Hindlimb muscle (tissue), 1 donor: ENCODE results near the gene HOXA5. TPM values are rescaled to one million over a fixed set of nuclear protein-coding genes. Genes with fewer than 3 reads are reported as not detected.

ENCODE experiments used
- DNase-seq: peaks from one replicate; pipeline ENCODE4 v3.0.0-alpha.2; 2013
- polyA plus RNA-seq: library from polyadenylated mRNA; unstranded; fragments of 120-200 nt; gene quantifications from one replicate; pipeline ENCODE4 v1.2.1, GENCODE V29; 2013; ENCODE audit not compliant: insufficient read length

Gene HOXA5
- polyA plus RNA-seq, 1 donor, result 7.0 TPM

GRCh38 chr7:27093184-27093895 is 50.1 kb downstream of the HOXA5 start:
- no peak for DNase-seq

- DNase-seq, result no peak
These were observed 50.7 kb downstream of the HOXA5 start for GRCh38 chr7:27092819-27093110.

- no peak for DNase-seq
These were observed 51.3 kb downstream of the HOXA5 start for GRCh38 chr7:27091941-27092818.

DNA sequence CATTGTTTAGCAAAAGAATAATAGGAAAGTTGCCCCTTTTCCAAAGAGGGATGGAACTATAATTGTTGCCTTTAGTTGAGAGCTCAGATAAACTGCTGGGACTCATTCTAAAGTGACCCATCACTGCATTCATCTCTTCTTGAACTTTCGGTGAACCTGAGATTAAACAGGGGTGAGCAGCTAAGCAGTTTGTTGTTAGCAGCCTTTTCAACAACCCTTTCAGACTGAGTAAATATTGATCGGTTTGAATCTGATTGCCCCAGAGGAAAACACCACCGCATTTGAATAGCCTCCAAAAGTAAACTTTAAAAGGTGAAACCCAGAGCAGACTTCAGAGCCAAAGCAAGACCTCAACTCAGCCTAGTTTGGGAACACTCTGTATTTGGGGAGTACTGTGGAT is 52.4 kb downstream of the HOXA5 start:
- DNase-seq, result no peak

Other genes with a start within 250 kb of the HOXA5 start
- 0.50 TPM for gene HOXA1, start 47.7 kb downstream of the HOXA5 start, polyA plus RNA-seq
- 0.99 TPM for gene HOXA2, start 41.0 kb downstream of the HOXA5 start, polyA plus RNA-seq
- gene HOXA4, start 12.9 kb downstream of the HOXA5 start, polyA plus RNA-seq, result 24.6 TPM
- 5.6 TPM for gene HOXA6, start 4.1 kb upstream of the HOXA5 start, polyA plus RNA-seq
- gene HOXA3, start 8.9 kb upstream of the HOXA5 start, polyA plus RNA-seq, result 11.2 TPM
- 13.5 TPM for gene HOXA7, start 13.0 kb upstream of the HOXA5 start, polyA plus RNA-seq
- 21.8 TPM for gene HOXA9, start 21.9 kb upstream of the HOXA5 start, polyA plus RNA-seq
- gene HOXA10, start 30.6 kb upstream of the HOXA5 start, polyA plus RNA-seq, result 30.3 TPM
- 2.7 TPM for gene HOXA11, start 41.6 kb upstream of the HOXA5 start, polyA plus RNA-seq
- gene HOXA13, start 56.4 kb upstream of the HOXA5 start, polyA plus RNA-seq, result not detected
- not detected for gene EVX1, start 99.1 kb upstream of the HOXA5 start, polyA plus RNA-seq